ENCODE measurements around the gene GABBR2. TPM values are rescaled to one million over a fixed set of nuclear protein-coding genes. Genes with fewer than 3 reads are reported as not detected.

GABBR2 gene
- total RNA-seq, 2 donors from 2014 or later, result 1.2 to 1.3 TPM

- Mint-ChIP-seq H3K4me3 (no peak overlapping the region), H3K27ac (no peak overlapping the region), H3K27me3 (ENCODE audit: insufficient read depth) (peaks cover 26% of the 10 kb centered on the region), H3K36me3 (ENCODE audit: low read depth) (no peaks in the 10 kb centered on the region), H3K9me3 (peaks cover under 1% of the 10 kb centered on the region), H3K4me1 (no peaks in the 10 kb centered on the region)
- H3K27me3 ChIP-seq (ENCODE audit: control insufficient read depth, insufficient read depth, low read length, poor library complexity, severe bottlenecking), result peaks cover 31% of the 10 kb centered on the region
- H3K9me3 ChIP-seq (ENCODE audit: control insufficient read depth, low read length), result no peaks in the 10 kb centered on the region
- 92 to 95% methylated on average over 9 to 11 of the region's 11 CpGs for WGBS, 2 experiments (ENCODE audit: insufficient coverage in 1 of 2, insufficient read length in 1 of 2)
- H3K4me1 ChIP-seq (ENCODE audit: control insufficient read depth, insufficient read depth, low read length), result no peaks in the 10 kb centered on the region
- TF ChIP-seq CTCF (conservative IDR thresholded peaks at IDR 0.05), result no peak
- H3K36me3 ChIP-seq (ENCODE audit: control insufficient read depth, insufficient read depth, low read length), result no peaks in the 10 kb centered on the region
- no peak overlapping the region for H3K27ac ChIP-seq (ENCODE audit: low read depth, low read length)
- no peak for DNase-seq
- no peak overlapping the region for H3K4me3 ChIP-seq (ENCODE audit: low read length)
- H3K9ac ChIP-seq (ENCODE audit: extremely low read depth, low read length, poor library complexity, severe bottlenecking), result no peak overlapping the region
These were observed 19.8 kb upstream of the GABBR2 start for GRCh38 chr9:98728500-98728899.

GRCh38 chr9:98727428-98727827 lies 18.7 kb upstream of the GABBR2 start:
- 90 to 92% methylated on average over 7 of the region's 7 CpGs for WGBS, 2 experiments (ENCODE audit: insufficient coverage in 1 of 2, insufficient read length in 1 of 2)
- Histone ChIP-seq H3K9me3 (ENCODE audit: control insufficient read depth, low read length) (no peaks in the 10 kb centered on the region), H3K4me3 (ENCODE audit: low read length) (no peak overlapping the region), H3K9ac (ENCODE audit: extremely low read depth, low read length, poor library complexity, severe bottlenecking) (no peak overlapping the region), H3K36me3 (ENCODE audit: control insufficient read depth, insufficient read depth, low read length) (no peaks in the 10 kb centered on the region), H3K4me1 (ENCODE audit: control insufficient read depth, insufficient read depth, low read length) (no peaks in the 10 kb centered on the region), H3K27ac (ENCODE audit: low read depth, low read length) (no peak overlapping the region), H3K27me3 (ENCODE audit: control insufficient read depth, insufficient read depth, low read length, poor library complexity, severe bottlenecking) (peaks cover 31% of the 10 kb centered on the region)
- Mint-ChIP-seq H3K27ac (no peak overlapping the region), H3K27me3 (ENCODE audit: insufficient read depth) (peaks cover 30% of the 10 kb centered on the region), H3K4me3 (no peak overlapping the region), H3K36me3 (ENCODE audit: low read depth) (no peaks in the 10 kb centered on the region), H3K9me3 (peaks cover 2% of the 10 kb centered on the region), H3K4me1 (no peaks in the 10 kb centered on the region)
- no peak for TF ChIP-seq CTCF (conservative IDR thresholded peaks at IDR 0.05)
- no peak for DNase-seq

- Histone ChIP-seq H3K36me3 (ENCODE audit: control insufficient read depth, insufficient read depth, low read length) (no peaks in the 10 kb centered on the region), H3K4me1 (ENCODE audit: control insufficient read depth, insufficient read depth, low read length) (no peaks in the 10 kb centered on the region), H3K9ac (ENCODE audit: extremely low read depth, low read length, poor library complexity, severe bottlenecking) (no peak overlapping the region), H3K9me3 (ENCODE audit: control insufficient read depth, low read length) (no peaks in the 10 kb centered on the region), H3K27ac (ENCODE audit: low read depth, low read length) (no peak overlapping the region), H3K27me3 (ENCODE audit: control insufficient read depth, insufficient read depth, low read length, poor library complexity, severe bottlenecking) (peaks cover 31% of the 10 kb centered on the region), H3K4me3 (ENCODE audit: low read length) (no peak overlapping the region)
- Mint-ChIP-seq H3K4me1 (no peaks in the 10 kb centered on the region), H3K4me3 (no peak overlapping the region), H3K9me3 (peaks cover 2% of the 10 kb centered on the region), H3K36me3 (ENCODE audit: low read depth) (no peaks in the 10 kb centered on the region), H3K27ac (no peak overlapping the region), H3K27me3 (ENCODE audit: insufficient read depth) (peaks cover 33% of the 10 kb centered on the region)
- DNase-seq, result no peak
- no peak for TF ChIP-seq CTCF (conservative IDR thresholded peaks at IDR 0.05)
- whole genome bisulfite sequencing, 2 experiments (ENCODE audit: insufficient coverage in 1 of 2, insufficient read length in 1 of 2), result 87 to 92% methylated on average over 4 to 5 of the region's 5 CpGs
These were observed 18.0 kb upstream of the GABBR2 start for GRCh38 chr9:98726735-98727134.
